ENCODE data around the gene SLC8B1. TPM values are rescaled to one million over a fixed set of nuclear protein-coding genes. Genes with fewer than 3 reads are reported as not detected.

Gene SLC8B1
- total RNA-seq, 1 experiment from 2014 or later, result 13.0 TPM

DNA sequence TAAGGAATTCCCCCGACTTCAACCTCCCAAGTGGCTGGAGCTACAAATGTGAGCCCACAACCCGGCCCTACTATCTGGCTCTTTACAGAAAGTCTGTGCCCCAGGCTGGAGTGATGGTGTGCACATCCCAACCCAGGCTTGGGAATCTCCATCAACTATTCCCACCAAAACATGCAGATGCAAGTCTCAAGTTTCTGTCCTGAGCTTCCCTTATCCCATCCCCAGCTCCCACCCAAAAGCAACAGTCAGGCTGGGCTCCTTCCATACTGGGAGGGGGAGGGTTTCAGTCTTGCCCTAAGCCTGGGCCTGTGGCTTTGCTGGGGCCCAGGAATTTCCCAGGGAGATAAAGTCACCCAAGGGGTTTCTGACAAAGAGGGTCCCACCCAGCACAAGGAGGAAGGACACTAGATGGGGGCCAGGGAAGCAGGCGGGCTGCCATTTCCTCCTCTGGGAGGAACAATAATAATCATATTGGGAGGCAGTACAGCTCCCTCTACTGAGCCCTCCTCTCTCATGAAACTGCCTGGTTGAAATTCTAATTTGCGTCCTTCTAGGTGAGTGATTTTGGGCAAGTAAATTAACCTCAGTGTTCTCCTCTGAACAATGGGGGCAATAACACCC is 8.0 kb downstream of the SLC8B1 start:
- Histone ChIP-seq H3K4me3 (ENCODE audit: low read depth, low read length) (no peak overlapping the region), H3K27me3 (replicated peaks; ENCODE audit: control insufficient read depth, insufficient read depth, low read length) (no peaks in the 10 kb centered on the region), H3K9me3 (no peaks in the 10 kb centered on the region), H3K36me3 (ENCODE audit: control insufficient read depth, insufficient read depth, low read length) (no peaks in the 10 kb centered on the region), H3K4me1 (no peaks in the 10 kb centered on the region)
- Mint-ChIP-seq H3K9me3 (ENCODE audit: unreplicated experiment) (no peaks in the 10 kb centered on the region), H3K4me3 (ENCODE audit: unreplicated experiment) (no peak overlapping the region), H3K27ac (ENCODE audit: unreplicated experiment) (no peak overlapping the region), H3K36me3 (ENCODE audit: insufficient read depth, unreplicated experiment) (peaks cover 4% of the 10 kb centered on the region), H3K4me1 (ENCODE audit: low read depth, unreplicated experiment) (no peaks in the 10 kb centered on the region), H3K27me3 (ENCODE audit: insufficient read depth, unreplicated experiment) (no peaks in the 10 kb centered on the region)
- BruUV-seq (replicated peaks), result no TSS peak
- intact Hi-C loops (cut with micrococcal nuclease; ENCODE audit: unreplicated experiment), result no loop called here
- DNase-seq, result no peak
- POLR2A ChIA-PET, result no interaction called here
- CTCF ChIA-PET, result no interaction called here
- TF ChIP-seq, protein P1, sequence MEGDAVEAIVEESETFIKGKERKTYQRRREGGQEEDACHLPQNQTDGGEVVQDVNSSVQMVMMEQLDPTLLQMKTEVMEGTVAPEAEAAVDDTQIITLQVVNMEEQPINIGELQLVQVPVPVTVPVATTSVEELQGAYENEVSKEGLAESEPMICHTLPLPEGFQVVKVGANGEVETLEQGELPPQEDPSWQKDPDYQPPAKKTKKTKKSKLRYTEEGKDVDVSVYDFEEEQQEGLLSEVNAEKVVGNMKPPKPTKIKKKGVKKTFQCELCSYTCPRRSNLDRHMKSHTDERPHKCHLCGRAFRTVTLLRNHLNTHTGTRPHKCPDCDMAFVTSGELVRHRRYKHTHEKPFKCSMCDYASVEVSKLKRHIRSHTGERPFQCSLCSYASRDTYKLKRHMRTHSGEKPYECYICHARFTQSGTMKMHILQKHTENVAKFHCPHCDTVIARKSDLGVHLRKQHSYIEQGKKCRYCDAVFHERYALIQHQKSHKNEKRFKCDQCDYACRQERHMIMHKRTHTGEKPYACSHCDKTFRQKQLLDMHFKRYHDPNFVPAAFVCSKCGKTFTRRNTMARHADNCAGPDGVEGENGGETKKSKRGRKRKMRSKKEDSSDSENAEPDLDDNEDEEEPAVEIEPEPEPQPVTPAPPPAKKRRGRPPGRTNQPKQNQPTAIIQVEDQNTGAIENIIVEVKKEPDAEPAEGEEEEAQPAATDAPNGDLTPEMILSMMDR (IDR thresholded peaks at IDR 0.05; ENCODE audit: insufficient read depth in 1 of 2, low read depth in 1 of 2, low read length in 1 of 2, severe bottlenecking in 1 of 2, unreplicated experiment in 1 of 2), result no peak

DNA sequence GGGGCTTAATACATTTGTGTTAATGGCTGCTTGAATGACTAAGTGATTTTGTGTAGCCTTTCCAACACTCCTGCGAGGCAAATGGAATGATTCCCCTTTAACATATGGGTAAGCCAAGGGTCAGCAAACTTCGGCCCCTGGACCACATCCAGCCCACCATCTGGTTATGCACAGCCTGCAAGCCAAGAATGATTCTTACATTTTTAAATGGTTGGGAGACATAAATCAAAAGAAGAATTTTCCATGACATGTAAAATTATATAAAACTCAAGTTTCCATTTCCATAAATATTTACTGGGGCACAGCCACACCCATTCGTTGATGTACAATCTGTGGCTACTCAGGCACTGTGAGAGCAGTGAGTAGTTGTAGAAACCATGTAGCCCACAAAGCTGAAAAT is 9.0 kb downstream of the SLC8B1 start:
- Histone ChIP-seq H3K27me3 (replicated peaks; ENCODE audit: control insufficient read depth, insufficient read depth, low read length) (no peaks in the 10 kb centered on the region), H3K36me3 (ENCODE audit: control insufficient read depth, insufficient read depth, low read length) (no peaks in the 10 kb centered on the region), H3K4me1 (no peaks in the 10 kb centered on the region), H3K4me3 (ENCODE audit: low read depth, low read length) (no peak overlapping the region), H3K9me3 (no peaks in the 10 kb centered on the region)
- Mint-ChIP-seq H3K27ac (ENCODE audit: unreplicated experiment) (no peak overlapping the region), H3K36me3 (ENCODE audit: insufficient read depth, unreplicated experiment) (peaks cover 4% of the 10 kb centered on the region), H3K4me3 (ENCODE audit: unreplicated experiment) (no peak overlapping the region), H3K27me3 (ENCODE audit: insufficient read depth, unreplicated experiment) (no peaks in the 10 kb centered on the region), H3K4me1 (ENCODE audit: low read depth, unreplicated experiment) (no peaks in the 10 kb centered on the region), H3K9me3 (ENCODE audit: unreplicated experiment) (no peaks in the 10 kb centered on the region)
- no peak for DNase-seq
- no TSS peak for BruUV-seq (replicated peaks)
- TF ChIP-seq, protein P1 (IDR thresholded peaks at IDR 0.05; ENCODE audit: insufficient read depth in 1 of 2, low read depth in 1 of 2, low read length in 1 of 2, severe bottlenecking in 1 of 2, unreplicated experiment in 1 of 2), result no peak
- ChIA-PET CTCF (no interaction called here), POLR2A (no interaction called here)
- intact Hi-C loops (cut with micrococcal nuclease; ENCODE audit: unreplicated experiment), result no loop called here

- TF ChIP-seq, protein P1 (IDR thresholded peaks at IDR 0.05; ENCODE audit: insufficient read depth in 1 of 2, low read depth in 1 of 2, low read length in 1 of 2, severe bottlenecking in 1 of 2, unreplicated experiment in 1 of 2), result no peak
- no peaks in the 10 kb centered on the region for H3K36me3 Mint-ChIP-seq (ENCODE audit: insufficient read depth, unreplicated experiment)
- CTCF ChIA-PET, result no interaction called here
- H3K4me3 Mint-ChIP-seq (ENCODE audit: unreplicated experiment), result no peak overlapping the region
- DNase-seq, result no peak
- H3K4me3 ChIP-seq (ENCODE audit: low read depth, low read length), result no peak overlapping the region
- no peak overlapping the region for H3K27ac Mint-ChIP-seq (ENCODE audit: unreplicated experiment)
- no peaks in the 10 kb centered on the region for H3K9me3 ChIP-seq
- POLR2A ChIA-PET, result no interaction called here
- no peaks in the 10 kb centered on the region for H3K4me1 ChIP-seq
- no TSS peak for BruUV-seq (replicated peaks)
- no peaks in the 10 kb centered on the region for H3K4me1 Mint-ChIP-seq (ENCODE audit: low read depth, unreplicated experiment)
- H3K36me3 ChIP-seq (ENCODE audit: control insufficient read depth, insufficient read depth, low read length), result peaks cover 3% of the 10 kb centered on the region
- no peaks in the 10 kb centered on the region for H3K27me3 Mint-ChIP-seq (ENCODE audit: insufficient read depth, unreplicated experiment)
- H3K9me3 Mint-ChIP-seq (ENCODE audit: unreplicated experiment), result no peaks in the 10 kb centered on the region
- intact Hi-C loops (cut with micrococcal nuclease; ENCODE audit: unreplicated experiment), result no loop called here
- H3K27me3 ChIP-seq (replicated peaks; ENCODE audit: control insufficient read depth, insufficient read depth, low read length), result no peaks in the 10 kb centered on the region
Observed at GRCh38 chr12:113322343-113322742, 12.6 kb downstream of the SLC8B1 start.
